K562 (cell line): Measurements from ENCODE around the gene RABL6. TPM values are rescaled to one million over a fixed set of nuclear protein-coding genes. Genes with fewer than 3 reads are reported as not detected.
"Not testable (repeated sequence)": the region's sequence is repeated elsewhere in the genome, so short reads cannot be mapped to it uniquely, and the experiment has no call there.

Experiments
- ATAC-seq: fragments of 200-7000 bp; cut with Tn5 transposase; 3 replicates; pipeline ENCODE4 v1.9.1; 2020; ENCODE audit warnings: moderate library complexity
- BruUV-seq: library from RNA; stranded (reverse); fragments of 400-500 nt; replicated peaks from 2 replicates; lab custom pipeline; 2021; lab: Mats Ljungman, UMichigan
- CTCF ChIA-PET: fragments of 300-600 bp; formaldehyde crosslinking; extraction: SDS; loops from one replicate; lab custom pipeline; 2021; ENCODE audit warnings: low intra/inter-chr PET ratio; lab: Yijun Ruan, JAX
- POLR2A ChIA-PET: fragments of 300-600, 350-650 bp; sonication (Branson Sonifier 250); formaldehyde crosslinking; extraction: SDS; loops from one replicate; lab custom pipeline; 2021; ENCODE audit warnings: antibody characterized with exemption, inconsistent platforms; lab: Yijun Ruan, JAX
- DNase-seq, 4 experiments: peaks; one replicate each; pipeline versions ENCODE4 v3.0.0 to v3.0.0-alpha.2; 2011 to 2018; ENCODE audit warnings: low spot score in 3 of 4, mixed read lengths in 3 of 4; ENCODE audit errors: extremely low read depth in 1 of 4
- FAIRE-seq: peaks from 2 replicates; lab custom pipeline; 2011; peaks lifted over from hg19 to GRCh38; lab: Jason Lieb, UNC
- H2AFZ ChIP-seq: 2 replicates; pipeline ENCODE4 v1.6.0; 2011; ENCODE audit warnings: low read depth, low read length, control low read depth, inconsistent platforms
- H3K27ac ChIP-seq: fragments of 200-600 bp; 3 replicates; pipeline ENCODE4 v1.8.0; 2011; ENCODE audit warnings: low read depth, mild to moderate bottlenecking, control low read depth, inconsistent platforms, low read length, moderate library complexity, mixed read lengths; ENCODE audit errors: extremely low read depth
- H3K27me3 ChIP-seq, 2 experiments: fragments of 300-600 bp in 1 of 2; 2 replicates in 1 of 2; 3 replicates in 1 of 2; pipeline versions ENCODE4 v1.6.0 to v1.8.0; 2011; ENCODE audit warnings: inconsistent platforms in 2 of 2, low read length in 2 of 2, mild to moderate bottlenecking in 1 of 2, mixed read lengths in 1 of 2, moderate library complexity in 1 of 2; ENCODE audit not compliant: control insufficient read depth in 2 of 2, insufficient read depth in 2 of 2
- H3K36me3 ChIP-seq: fragments of 300-600 bp; 3 replicates; pipeline ENCODE4 v1.8.0; 2011; ENCODE audit warnings: mild to moderate bottlenecking, low read length, inconsistent platforms; ENCODE audit not compliant: control insufficient read depth, insufficient read depth
- H3K4me1 ChIP-seq, 2 experiments: fragments of 200-600 bp in 1 of 2; replicated peaks in 1 of 2; 2 replicates in 1 of 2; 3 replicates in 1 of 2; pipeline versions ENCODE4 v1.5.1 to v1.8.0; 2011; ENCODE audit warnings: inconsistent platforms in 2 of 2, low read length in 2 of 2, mild to moderate bottlenecking in 1 of 2, mixed read lengths in 1 of 2, moderate library complexity in 1 of 2; ENCODE audit not compliant: control insufficient read depth in 2 of 2, insufficient read depth in 2 of 2
- H3K4me2 ChIP-seq: 2 replicates; pipeline ENCODE4 v1.6.1; 2011; ENCODE audit warnings: low read length, control low read depth, inconsistent platforms, mixed read lengths; ENCODE audit not compliant: insufficient read depth
- H3K4me3 ChIP-seq: fragments of 200-600 bp; sonication (generic), shearing (Covaris generic); 2 replicates; pipeline ENCODE4 v1.5.1; 2016; ENCODE audit warnings: control low read depth, inconsistent platforms
- H3K79me2 ChIP-seq: fragments of 200-600 bp; 3 replicates; pipeline ENCODE4 v1.8.0; 2011; ENCODE audit warnings: low read length, inconsistent platforms; ENCODE audit not compliant: control insufficient read depth, insufficient read depth
- H3K9ac ChIP-seq, 2 experiments: 2 replicates each; pipeline versions ENCODE4 v1.6.0 to v1.6.1; 2011; ENCODE audit warnings: low read depth in 2 of 2, low read length in 2 of 2, control low read depth in 1 of 2, inconsistent platforms in 1 of 2, mild to moderate bottlenecking in 1 of 2, mixed read lengths in 1 of 2; ENCODE audit not compliant: insufficient read depth in 1 of 2
- H3K9me1 ChIP-seq: one replicate; pipeline ENCODE4 v1.6.0; 2011; ENCODE audit warnings: inconsistent platforms, mild to moderate bottlenecking, low read length, moderate library complexity; ENCODE audit not compliant: control insufficient read depth, insufficient read depth
- H3K9me3 ChIP-seq: replicated peaks from 2 replicates; pipeline ENCODE4 v1.5.1; 2011; ENCODE audit warnings: low read depth, low read length, inconsistent platforms; ENCODE audit not compliant: control insufficient read depth, insufficient read depth
- H4K20me1 ChIP-seq: replicated peaks from 2 replicates; pipeline ENCODE4 v1.6.1; 2011; ENCODE audit warnings: low read length, inconsistent platforms, mixed read lengths; ENCODE audit not compliant: control insufficient read depth, insufficient read depth
- ARID1B ChIP-seq: fragments of 450-650 bp; IDR thresholded peaks from 2 replicates; pipeline ENCODE4 v1.6.1; 2016; ENCODE audit warnings: antibody characterized with exemption, mild to moderate bottlenecking, inconsistent platforms
- EGR1 ChIP-seq: fragments of 450-650 bp; conservative IDR thresholded peaks from 2 replicates; pipeline ENCODE4 v1.6.1; 2017; ENCODE audit warnings: mild to moderate bottlenecking
- JUND ChIP-seq, 2 experiments: IDR thresholded peaks; 2 replicates in 1 of 2; 3 replicates in 1 of 2; pipeline ENCODE4 v1.6.1; 2011; ENCODE audit warnings: borderline replicate concordance in 2 of 2, low read depth in 2 of 2, low read length in 2 of 2, improper control_type of control experiment in 1 of 2, missing biosample characterization in 1 of 2, missing genetic modification characterization in 1 of 2, missing genetic modification reagents in 1 of 2
- MEIS2 ChIP-seq: fragments of 450-650 bp; IDR thresholded peaks from 2 replicates; pipeline ENCODE4 v1.6.1; 2014; ENCODE audit warnings: mild to moderate bottlenecking; ENCODE audit not compliant: partially characterized antibody
- MIER1 ChIP-seq: fragments of 450-650 bp; IDR thresholded peaks from 2 replicates; pipeline ENCODE4 v1.6.1; 2016; ENCODE audit warnings: antibody characterized with exemption, mild to moderate bottlenecking, low read depth
- RCOR1 ChIP-seq, 2 experiments: IDR thresholded peaks; 2 replicates each; pipeline ENCODE4 v1.6.1; 2012; ENCODE audit warnings: low read depth in 2 of 2, low read length in 2 of 2, borderline replicate concordance in 1 of 2, improper control_type of control experiment in 1 of 2
- ZNF445 ChIP-seq: fragments of 250-450 bp; sonication (Bioruptor Pico); IDR thresholded peaks from 2 replicates; pipeline ENCODE4 v1.4.0; 2020; ENCODE audit warnings: low read depth, mild to moderate bottlenecking, moderate library complexity
- WGBS: fragments of 100-300 bp; shearing (Covaris generic); methylation state at CpG from one replicate; pipeline ENCODE4 v1.1.6; 2016; ENCODE audit warnings: low coverage, mixed read lengths; ENCODE audit not compliant: insufficient coverage; ENCODE audit errors: missing lambda C conversion rate; 5-methylcytosine and 5-hydroxymethylcytosine counted together
- in situ Hi-C: fragments of 300-500 bp; cut with MboI; formaldehyde crosslinking; loops from 4 replicates; pipeline ENCODE4 v1.15.0; 2018; ENCODE audit warnings: inconsistent platforms, mixed read lengths
- intact Hi-C: fragments of 100-400 bp; cut with micrococcal nuclease; formaldehyde crosslinking; loops from 2 replicates; pipeline ENCODE4 v1.14.2; 2022
- polyA plus RNA-seq, 8 experiments: library from polyadenylated mRNA; depleted of rRNA in 4 of 8; stranded (reverse) in 5 of 8; unstranded in 3 of 8; fragments of >200 nt; fragmentation: Nextera tagmentation in 2 of 8; fragmentation: Illumina TruSeq in 1 of 8; extraction: Ambion mirVana in 2 of 8; extraction: Trizol in 1 of 8; gene quantifications; 2 replicates each; pipeline versions ENCODE4 v1.2.1 to v1.2.3, GENCODE V29; 2011 to 2014; ENCODE audit warnings: inconsistent platforms in 1 of 8, missing spikeins in 1 of 8
- total RNA-seq, 7 experiments: library from RNA; depleted of rRNA in 6 of 7; stranded (reverse); fragments of >200 nt in 6 of 7; fragmentation: Illumina TruSeq in 2 of 7; extraction: Trizol in 2 of 7; gene quantifications; 2 replicates each; pipeline versions ENCODE4 v1.2.1 to v1.2.3, GENCODE V29; 2011 to 2021; ENCODE audit warnings: low replicate concordance in 1 of 7
- TF ChIP-seq, protein P1 (sequence below), 2 experiments: fragments of 450-650 bp in 1 of 2; sonication (generic) in 1 of 2; formaldehyde crosslinking in 1 of 2; IDR thresholded peaks; 2 replicates each; pipeline versions ENCODE4 v1.7.1 to v1.9.0; 2016 to 2022; ENCODE audit warnings: inconsistent platforms in 1 of 2, mild to moderate bottlenecking in 1 of 2, missing genetic modification reagents in 1 of 2

The RABL6 gene
- total and polyA plus RNA-seq, 9 of the 15 experiments (the other 6 are each of a cell fraction or from before 2014, with no cell fraction given) = 5.6 to 181 (median 84.5) TPM

GRCh38 chr9:136784997-136785361 lies 22.8 kb upstream of the RABL6 start (continued):
- peak; percentile 94 for TF ChIP-seq JUND (IDR thresholded peaks at IDR 0.05; ENCODE audit: borderline replicate concordance, low read depth, low read length)
- peak; percentile 95; the same call in 2 of the 3 replicates for TF ChIP-seq JUND (tag; IDR thresholded peaks at IDR 0.05; ENCODE audit: borderline replicate concordance, low read depth, low read length)
- TF ChIP-seq ARID1B = peak; percentile 68
- TF ChIP-seq ZNF445 (CRISPR knock-in tag) = no peak
- peak; percentile 56 for TF ChIP-seq MEIS2
- TF ChIP-seq RCOR1 (IDR thresholded peaks at IDR 0.05; ENCODE audit: borderline replicate concordance in 1 of 2, low read depth in 2 of 2, low read length in 2 of 2) = 0 out of 4 replicates have a peak, but pooled peaks of 1 of the 2 experiments have one; percentile 55

GRCh38 chr9:136785565-136786355 lies 22.0 kb upstream of the RABL6 start:
- Histone ChIP-seq H3K27ac (peak overlapping the region; percentile 72), H2AFZ (peak overlapping the region; percentile 64), H3K4me1 (peaks cover 33 to 42% of the 10 kb centered on the region in 2 experiments), H3K9ac (peak overlapping the region; percentile 47 to 79), H3K4me2 (peak overlapping the region; percentile 12; the same call in 1 of the 2 replicates)
- H3K4me3 ChIP-seq, BruUV-seq, H3K9me1 ChIP-seq, FAIRE-seq, H3K9me3 ChIP-seq, ATAC-seq, H3K36me3 ChIP-seq, H3K79me2 ChIP-seq, H4K20me1 ChIP-seq, H3K27me3 ChIP-seq: not testable (repeated sequence)
- POLR2A ChIA-PET = interaction anchor here (0.6 to 1.1 kb wide), 2 partner anchors 19 to 403 kb away, joined by 3 to 4 read pairs; partner anchors contain the start of gene SSNA1
- intact Hi-C loops (loop anchor here (2.0 to 10.0 kb wide), 3 partner anchors 55 to 459 kb away; partner anchors contain the start of genes C8G and TUBB4B), in situ Hi-C loops (loop anchor here (25.0 kb wide), 1 partner anchor 452 kb away; the partner anchor contains the start of genes CYSRT1, RNF224, SLC34A3 and TUBB4B)
- 21% methylated on average over 16 of the region's 23 CpGs for WGBS
- DNase-seq = peak in 1 of 4 experiments; percentile 52
- CTCF ChIA-PET = interaction anchor here (1.3 kb wide), 1 partner anchor 20 kb away, joined by 4 read pairs; no protein-coding TSS in a partner anchor
- TF ChIP-seq MIER1 (peak; percentile 27; the same call in 1 of the 2 replicates), EGR1 (0 out of 2 replicates have a peak, but pooled peaks have one; percentile 26)
- TF ChIP-seq, protein P1, sequence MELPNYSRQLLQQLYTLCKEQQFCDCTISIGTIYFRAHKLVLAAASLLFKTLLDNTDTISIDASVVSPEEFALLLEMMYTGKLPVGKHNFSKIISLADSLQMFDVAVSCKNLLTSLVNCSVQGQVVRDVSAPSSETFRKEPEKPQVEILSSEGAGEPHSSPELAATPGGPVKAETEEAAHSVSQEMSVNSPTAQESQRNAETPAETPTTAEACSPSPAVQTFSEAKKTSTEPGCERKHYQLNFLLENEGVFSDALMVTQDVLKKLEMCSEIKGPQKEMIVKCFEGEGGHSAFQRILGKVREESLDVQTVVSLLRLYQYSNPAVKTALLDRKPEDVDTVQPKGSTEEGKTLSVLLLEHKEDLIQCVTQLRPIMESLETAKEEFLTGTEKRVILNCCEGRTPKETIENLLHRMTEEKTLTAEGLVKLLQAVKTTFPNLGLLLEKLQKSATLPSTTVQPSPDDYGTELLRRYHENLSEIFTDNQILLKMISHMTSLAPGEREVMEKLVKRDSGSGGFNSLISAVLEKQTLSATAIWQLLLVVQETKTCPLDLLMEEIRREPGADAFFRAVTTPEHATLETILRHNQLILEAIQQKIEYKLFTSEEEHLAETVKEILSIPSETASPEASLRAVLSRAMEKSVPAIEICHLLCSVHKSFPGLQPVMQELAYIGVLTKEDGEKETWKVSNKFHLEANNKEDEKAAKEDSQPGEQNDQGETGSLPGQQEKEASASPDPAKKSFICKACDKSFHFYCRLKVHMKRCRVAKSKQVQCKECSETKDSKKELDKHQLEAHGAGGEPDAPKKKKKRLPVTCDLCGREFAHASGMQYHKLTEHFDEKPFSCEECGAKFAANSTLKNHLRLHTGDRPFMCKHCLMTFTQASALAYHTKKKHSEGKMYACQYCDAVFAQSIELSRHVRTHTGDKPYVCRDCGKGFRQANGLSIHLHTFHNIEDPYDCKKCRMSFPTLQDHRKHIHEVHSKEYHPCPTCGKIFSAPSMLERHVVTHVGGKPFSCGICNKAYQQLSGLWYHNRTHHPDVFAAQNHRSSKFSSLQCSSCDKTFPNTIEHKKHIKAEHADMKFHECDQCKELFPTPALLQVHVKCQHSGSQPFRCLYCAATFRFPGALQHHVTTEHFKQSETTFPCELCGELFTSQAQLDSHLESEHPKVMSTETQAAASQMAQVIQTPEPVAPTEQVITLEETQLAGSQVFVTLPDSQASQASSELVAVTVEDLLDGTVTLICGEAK (IDR thresholded peaks at IDR 0.05) = 0 out of 2 replicates have a peak, but pooled peaks have one; percentile 31
- TF ChIP-seq, protein P1 (CRISPR knock-in tag; IDR thresholded peaks at IDR 0.05) = not testable (repeated sequence)
